HG02970 (cell line): Measurements from ENCODE around the gene PRDX1.
A peak's percentile ranks its signal among the peaks of the same experiment; 100 is the strongest.
"Not testable (repeated sequence)": the region's sequence is repeated elsewhere in the genome, so short reads cannot be mapped to it uniquely, and the experiment has no call there.

Experiments used
- ATAC-seq: cut with Tn5 transposase; IDR thresholded peaks from one replicate; pipeline ENCODE4 v1.9.1; 2021; ENCODE audit warnings: mild to moderate bottlenecking, moderate library complexity, moderate number of reproducible peaks; ENCODE audit not compliant: unreplicated experiment, low FRiP score

Gene PRDX1

DNA sequence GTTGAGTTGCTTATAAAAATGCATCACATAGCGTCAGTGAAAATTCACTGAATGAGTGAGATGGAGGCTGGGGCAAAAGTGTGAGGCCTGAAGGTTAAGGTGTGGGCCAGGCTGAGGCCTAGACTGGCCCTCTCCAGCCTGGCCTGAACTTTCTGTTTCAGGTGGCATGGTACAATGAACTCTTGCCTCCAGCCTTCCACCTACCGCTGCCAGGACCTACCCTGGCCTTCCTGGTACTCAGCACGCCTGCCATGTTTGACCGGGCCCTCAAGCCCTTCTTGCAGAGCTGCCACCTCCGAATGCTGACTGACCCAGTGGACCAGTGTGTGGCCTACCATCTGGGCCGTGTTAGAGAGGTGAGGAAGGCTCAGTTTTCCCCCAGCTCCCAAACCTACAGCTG, 14.5 kb downstream of the PRDX1 start:
- ATAC-seq = no peak

DNA sequence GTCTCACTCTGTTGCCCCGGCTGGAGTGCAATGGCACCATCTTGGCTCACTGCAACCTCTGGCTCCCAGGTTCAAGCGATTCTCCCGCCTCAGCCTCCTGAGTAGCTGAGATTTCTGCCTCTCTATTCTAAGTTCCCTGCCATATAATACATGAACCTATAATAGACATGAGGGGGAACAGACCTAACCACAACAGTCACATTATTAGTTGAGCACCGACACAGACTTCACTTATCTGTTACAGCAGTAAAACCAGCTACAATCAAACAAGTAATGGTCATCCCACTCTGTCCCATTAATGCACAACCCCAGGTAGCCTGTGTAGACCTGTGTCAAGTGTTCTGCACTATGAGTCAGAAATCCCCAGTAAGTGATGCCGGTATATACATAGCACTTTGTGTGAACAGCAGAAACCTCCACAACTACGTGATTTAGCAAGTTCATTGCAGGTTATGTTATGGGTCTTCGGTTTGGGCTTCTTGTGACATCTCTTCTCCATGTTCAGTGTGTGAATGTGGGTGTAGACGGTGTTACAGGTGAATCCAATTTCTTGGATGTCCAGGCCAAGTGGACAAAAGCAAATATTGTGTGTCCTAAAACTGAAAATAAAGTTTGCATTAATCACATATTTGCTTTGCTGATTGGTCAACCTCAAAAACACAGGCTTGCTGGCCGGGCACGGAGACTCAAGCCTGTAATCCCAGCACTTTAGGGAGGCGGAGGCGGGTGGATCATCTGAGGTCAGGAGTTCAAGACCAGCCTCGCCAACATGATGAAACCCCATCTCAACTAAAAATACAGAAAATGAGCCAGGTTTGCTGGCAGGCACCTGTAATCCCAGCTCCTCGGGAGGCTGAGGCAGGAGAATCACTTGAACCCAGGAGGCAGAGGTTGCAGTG, 18.0 kb downstream of the PRDX1 start:
- no peak for ATAC-seq

DNA sequence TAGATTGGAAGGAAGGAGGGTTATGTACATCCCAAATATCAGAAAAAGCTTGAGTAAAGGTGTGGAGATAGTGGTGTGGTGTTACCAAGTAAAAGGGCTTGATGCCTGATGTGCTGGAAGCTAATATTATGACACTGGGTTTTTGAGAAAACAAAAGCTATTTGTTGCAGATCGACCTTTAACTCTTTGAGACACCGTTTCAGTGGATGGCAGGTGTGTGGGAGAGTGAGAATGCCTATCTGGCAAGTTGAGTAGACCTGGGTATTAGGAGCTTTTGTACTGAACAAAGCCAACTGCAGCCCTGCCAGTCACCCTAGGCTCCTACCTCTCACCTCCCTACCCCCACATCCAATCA, 20.2 kb downstream of the PRDX1 start:
- no peak for ATAC-seq

DNA sequence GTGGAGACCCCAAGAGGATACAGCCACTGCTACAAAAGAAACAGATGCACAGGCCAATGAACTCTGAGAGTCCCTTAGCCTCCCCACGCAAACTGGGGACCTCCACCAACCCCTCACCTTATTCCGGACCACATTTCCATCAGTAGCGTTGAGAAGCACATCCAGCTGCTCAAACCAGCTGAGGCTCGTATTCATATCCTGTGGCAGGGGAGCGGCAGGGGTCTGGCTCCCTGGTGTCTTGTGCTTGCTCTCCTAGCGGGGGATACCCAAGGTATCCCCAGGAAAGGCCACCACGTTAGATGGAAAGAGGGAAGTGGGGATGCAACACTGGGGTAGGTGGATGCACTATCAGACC, 22.3 kb downstream of the PRDX1 start:
- ATAC-seq = no peak

DNA sequence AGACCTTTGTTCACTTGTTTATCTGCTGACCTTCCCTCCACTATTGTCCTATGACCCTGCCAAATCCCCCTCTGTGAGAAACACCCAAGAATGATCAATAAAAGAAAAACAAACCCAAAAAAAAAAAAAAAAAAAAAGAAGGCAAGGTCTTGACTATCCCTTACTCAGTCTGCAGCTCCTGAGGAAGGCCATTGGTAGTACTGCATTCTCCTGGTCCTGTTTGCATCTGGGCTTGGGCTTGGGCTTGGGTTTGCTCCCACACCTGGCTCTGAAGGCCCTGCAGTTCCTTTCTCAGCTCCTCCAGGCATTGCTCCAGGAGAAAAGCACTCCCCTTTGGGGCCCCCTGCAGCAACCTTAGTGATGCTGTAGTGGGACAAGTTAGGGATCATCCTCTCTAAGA, 23.4 kb downstream of the PRDX1 start:
- ATAC-seq = no peak

DNA sequence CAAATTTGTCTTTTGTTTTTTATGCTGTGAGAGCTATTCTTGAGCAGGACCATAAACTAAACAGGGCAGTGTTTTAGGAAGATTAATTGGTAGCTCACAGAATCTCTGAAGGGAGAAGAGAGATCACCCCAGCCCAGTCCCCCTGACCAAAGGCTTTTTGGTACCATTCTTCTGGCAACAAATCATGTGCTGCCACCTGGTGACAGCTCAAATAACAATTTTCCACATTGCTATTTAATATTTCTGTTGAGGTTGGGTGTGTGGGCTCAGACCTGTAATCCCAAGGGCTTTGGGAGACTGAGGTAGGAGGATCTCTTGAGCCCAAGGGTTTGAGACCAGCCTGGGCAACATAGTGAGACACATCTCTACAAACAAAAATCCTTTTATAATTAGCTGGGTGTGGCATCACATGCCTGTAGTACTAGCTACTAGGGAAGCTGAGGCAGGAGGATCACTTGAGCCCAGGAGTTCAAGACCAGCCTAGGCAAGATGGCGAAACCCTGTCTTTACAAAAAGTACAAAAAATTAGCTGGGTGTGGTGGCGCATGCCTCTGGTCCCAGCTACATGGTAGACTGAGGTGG, 28.5 kb downstream of the PRDX1 start:
- ATAC-seq = no peak

DNA sequence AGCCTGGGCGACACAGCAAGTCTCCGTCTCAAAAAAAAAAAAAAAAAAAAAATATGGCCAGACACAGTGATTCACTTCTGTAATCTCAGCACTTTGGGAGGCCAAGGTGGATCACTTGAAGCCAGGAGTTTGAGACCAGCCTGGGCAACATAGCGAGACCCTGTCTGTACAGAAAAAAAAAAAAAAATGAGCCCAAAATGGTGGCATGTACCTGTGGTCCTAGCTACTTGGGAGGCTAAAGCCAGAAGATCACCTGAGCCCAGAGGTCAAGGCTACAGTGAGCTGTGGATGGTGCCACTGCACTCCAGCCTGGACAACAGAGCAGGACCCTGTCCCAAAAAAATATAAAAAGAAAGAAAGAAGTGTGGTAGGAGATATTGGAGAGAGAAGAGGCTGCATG, 29.0 kb downstream of the PRDX1 start:
- ATAC-seq = no peak

DNA sequence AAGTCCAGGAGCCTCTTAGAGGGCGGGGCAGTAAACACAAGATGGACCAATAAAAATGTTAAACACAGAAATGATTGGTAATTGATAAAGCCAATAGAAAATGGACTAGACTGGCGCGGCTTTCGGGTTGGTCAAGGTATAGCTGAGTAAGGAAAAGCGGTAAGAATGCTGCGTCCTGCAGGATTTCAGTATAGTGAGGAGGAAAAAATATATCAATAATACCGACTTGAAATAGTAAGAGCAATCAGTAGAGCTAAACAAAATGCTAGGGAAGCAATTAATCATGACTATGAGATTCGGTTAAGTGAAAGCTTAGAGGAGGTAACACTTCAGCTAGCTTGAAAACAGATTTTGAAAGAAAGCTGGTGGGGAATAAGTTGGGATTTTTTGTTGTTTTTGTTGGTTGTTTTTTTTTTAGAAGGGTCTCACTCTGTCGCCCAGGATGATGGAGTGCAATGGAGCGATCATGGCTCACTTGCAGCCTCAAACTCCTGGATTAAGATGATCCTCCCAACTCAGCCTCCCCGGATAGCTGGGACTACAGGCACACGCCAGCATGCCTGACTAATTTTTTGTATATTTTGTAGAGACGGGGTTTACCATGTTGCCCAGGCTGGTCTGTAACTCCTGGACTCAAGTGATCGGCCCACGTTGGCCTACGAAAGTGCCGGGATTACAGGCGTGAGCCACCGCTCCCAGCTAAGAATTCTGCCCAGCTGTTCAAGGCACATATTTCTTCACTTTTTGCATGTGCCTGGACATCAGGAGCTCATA, 30.0 kb downstream of the PRDX1 start:
- no peak for ATAC-seq

DNA sequence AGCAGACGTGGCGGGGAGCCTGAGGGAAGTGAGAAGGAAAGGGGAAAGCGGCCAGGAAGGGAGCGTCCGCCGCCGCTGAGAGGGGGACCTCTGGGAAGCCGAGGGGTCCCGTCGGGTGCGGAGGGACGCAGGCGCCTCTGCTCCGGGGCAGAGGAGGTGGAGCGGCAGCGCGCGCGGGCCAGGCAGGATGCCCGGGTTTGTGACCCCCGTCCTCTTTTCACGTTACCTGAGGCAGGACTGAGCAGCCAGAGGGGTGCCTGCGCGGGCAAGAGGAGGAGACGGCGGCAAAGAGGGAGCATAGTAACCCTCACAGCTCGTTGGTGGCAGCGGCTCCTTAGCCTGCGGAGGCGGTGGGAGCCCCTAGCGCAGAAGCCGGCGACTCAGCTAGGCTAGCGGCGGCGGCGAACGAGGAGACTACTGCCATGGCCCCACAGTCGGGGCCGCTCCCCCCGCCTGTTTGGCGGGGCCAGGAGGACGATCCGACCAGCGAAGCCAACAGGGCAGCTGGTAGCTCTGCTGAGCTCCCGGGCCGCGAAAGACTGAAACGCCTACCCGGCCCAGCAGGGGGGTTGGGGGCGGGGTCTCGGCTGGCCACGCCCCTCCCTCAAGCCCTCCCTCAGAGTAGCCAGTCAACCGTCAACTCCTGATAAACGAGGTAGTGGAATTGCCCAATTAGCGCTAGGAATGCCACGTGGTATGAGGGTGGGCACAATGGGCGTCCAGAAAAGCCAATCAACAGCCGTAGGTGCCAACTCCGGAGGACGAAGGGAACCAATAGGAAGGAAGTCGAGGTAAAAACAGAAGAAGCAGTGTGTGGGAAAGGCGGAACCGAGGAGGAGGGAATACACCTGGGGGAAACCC, 30.8 kb downstream of the PRDX1 start, which contains the start of gene TESK2:
Gene TESK2 (minus strand): TSS at position 538 of the 861 bp plus-strand sequence. CDS start 33,378 bp downstream, outside the sequence.
- ATAC-seq = peak; percentile 87

DNA sequence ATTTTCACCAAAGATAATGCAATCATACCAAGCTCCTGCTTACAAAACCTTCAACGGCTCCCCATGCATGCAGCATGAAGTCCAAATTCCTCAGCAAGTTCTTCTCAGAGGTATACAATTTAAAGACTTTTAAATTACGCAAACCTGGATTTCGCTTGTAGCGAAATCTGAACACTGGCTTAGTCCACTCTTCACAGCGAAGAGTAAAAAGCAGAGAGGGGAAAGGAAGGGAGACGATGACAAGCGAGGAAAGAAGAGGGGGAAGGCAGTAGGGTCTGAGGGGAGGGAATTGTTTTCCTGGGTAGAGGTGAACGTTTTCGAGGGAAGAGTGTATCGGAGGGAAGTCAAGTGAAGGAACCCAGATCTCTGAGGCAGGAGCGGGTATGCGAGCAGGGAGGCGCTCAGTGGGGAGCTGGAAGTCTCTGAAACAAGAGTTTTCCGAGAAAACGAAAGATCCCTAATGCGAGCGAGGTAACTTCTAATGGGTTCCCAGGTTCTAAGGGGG, 31.5 kb downstream of the PRDX1 start:
- ATAC-seq = no peak

DNA sequence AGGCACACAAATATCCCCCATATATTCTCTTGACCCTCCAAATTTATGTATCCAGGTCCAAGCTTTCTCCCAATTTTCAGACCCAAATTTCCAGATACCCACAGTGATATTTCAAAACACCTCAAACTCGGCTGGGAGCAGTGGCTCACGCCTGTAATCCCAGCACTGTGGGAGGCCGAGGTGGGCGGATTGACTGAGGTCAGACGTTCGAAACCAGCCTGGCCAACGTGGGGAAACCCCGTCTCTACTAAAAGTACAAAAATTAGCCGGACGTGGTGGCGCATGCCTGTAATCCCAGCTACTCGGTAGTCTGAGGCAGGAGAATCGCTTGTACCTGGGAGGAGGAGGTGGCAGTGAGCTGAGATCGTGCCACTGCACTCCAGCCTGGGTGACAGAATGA, 32.3 kb downstream of the PRDX1 start:
- ATAC-seq = not testable (repeated sequence)

DNA sequence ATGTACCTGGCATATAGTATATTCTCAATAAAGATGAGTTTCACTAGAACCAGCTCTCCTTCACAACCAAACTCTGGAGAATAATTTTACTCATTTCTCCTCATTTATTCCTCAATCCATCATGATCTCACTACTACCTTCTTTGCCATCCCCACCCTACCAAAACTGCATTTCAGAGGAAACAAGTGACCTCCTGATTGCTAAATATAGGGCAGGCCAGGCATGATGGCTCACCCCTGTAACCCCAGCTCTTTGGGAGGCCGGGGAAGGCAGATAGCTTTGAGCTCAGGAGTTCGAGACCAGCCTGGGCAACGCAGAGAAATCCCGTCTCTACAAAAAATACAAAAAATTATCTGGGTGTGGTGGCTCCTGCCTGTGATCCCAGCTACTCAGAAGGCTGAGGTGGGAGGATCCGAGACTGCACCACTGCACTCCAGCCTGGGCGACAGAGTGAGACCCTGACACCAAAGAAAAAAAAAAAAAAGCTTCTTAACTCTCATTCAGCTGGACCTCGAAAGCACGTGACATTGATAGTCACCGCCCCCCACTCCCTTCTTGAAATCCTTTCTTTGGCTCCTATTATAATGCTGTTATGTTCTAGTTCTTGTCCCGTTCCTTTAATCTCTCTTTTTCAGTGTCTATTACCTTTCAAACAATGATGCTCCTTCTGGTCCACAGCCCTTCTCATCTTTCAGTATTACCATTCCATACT, 32.9 kb downstream of the PRDX1 start:
- ATAC-seq = no peak

DNA sequence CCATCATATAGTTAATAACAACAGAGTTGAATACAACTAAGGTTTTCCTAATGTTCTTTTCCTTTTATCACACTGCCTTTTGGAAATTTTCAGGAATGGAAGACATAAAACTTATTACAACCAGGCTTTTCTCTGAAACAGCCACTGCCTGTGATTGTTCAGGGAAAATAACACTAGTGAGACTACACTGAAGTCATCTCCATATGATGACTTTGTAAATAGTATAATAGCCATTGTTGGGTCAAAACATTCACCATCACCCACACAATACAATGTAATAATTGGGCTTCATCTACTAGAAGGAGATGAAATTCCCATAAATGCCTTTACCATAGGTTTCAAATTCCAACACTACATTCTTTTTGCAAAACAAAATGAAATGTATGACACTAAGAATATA, 35.7 kb downstream of the PRDX1 start:
- no peak for ATAC-seq

DNA sequence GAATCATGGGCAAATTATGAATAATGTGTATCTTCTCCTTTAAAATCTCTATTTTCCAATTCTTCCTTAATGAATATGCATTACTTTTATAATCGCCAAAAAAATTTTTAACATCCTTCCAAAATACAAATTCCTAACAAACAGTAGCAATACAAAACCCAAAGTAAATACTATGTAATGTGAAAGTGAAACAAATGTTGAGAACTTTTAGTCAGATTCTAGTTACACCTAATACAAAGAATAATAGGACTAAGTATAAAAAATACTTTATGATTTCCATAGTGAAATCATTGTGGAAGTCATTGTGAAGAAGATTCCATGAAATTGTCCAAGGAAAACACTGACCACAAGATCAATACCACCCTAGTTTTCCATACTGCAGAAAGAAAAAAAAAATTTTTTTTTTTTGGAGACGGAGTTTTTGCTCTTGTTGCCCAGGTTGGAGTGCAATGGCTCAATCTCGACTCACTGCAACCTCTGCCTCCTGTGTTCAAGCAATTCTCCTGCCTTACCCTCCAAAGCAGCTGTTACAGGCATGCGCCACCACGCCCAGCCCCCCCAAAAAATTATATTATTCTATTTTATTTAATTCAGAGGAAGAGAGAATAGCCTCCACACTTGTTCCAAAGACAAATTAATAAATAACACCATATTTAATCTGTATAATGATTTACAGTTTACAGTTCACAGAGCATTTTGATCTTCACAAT, 42.5 kb downstream of the PRDX1 start:
- no peak for ATAC-seq

DNA sequence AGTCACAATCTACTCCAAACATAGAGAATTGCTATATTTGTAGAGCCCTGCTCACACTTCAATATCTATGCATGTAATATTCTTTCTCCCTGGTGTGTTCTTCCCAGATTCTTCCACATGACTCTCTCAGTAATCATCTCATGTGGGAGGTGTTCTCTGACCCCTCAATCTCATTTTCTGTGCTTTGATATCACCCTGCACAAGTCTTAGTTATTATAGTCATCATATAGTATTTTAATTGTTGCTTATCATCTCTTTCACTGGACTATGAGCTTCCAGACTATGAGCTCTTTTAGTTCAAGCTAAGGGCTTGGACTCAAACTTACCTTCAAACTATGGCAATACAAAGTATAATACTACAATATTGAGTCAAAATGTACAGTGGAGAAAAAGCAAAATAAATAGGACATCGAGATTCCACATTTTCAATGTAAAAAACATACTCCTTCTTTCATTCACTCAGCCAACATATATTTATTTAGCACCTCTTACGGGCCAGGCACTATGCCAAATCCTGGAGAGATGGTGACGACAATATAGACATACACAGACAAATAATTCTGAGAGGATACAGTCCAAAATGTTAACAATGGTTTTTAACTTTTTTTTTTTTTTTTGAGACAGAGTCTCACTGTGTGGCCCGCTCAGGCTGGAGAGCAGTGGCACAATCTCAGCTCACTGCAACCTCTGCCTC, 43.4 kb downstream of the PRDX1 start:
- ATAC-seq = no peak

DNA sequence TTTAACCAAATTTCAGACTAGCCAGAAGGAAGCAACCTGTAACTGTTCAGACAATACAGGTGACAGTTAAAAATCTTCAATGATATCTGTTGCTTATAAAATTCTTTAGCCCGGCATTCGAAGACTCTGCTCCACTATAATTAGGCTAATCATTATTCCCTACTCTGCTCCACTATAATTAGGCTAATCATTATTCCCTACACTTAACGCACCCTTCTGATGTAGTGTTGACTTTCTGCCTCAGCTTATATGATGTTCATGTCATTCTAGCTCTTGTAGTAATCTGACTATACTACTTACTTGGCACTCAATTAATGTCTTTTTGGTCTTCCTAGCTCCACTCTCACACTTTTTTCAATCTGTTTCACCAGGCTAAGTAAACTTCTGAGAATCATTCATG, 44.0 kb downstream of the PRDX1 start:
- ATAC-seq = no peak

DNA sequence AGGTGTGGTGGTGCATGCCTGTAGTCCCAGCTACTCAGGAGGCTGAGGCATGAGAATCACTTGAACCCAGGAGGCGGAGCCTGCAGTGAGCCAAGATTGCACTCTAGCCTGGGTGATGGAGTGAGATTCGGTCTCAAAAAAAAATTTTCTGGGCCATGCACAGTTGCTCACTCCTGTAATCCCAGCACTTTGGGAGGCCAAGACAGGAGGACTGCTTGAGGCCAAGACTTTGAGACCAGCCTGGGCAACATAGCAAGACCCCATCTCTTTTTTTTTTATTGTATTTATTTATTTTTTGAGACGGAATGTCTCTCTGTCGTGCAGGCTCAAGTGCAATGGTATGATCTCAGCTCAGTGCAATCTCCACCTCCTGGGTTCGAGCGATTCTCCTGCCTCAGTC, 47.5 kb downstream of the PRDX1 start:
- not testable (repeated sequence) for ATAC-seq

DNA sequence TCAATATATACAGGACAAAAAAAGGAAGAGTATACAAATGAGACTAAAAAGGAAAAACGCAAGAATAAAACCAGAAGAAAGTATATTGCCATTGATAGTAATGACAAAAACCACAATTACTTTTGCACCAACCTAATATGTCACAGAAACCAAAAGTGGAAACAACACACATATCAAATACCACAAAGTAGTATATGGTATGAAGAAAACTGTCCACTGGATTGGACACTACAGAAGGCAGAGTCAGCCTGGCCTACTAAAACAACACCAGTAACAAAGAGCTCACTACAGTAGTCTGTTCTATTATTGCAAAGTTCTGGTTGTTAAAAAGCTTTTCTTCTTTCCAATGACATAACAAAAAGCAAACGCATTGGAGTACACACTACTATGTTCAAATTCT, 48.4 kb downstream of the PRDX1 start:
- ATAC-seq = no peak
